Mesothelial cell of epicardium (in vitro differentiated cells): ENCODE data around the gene FTO. TPM values are rescaled to one million over a fixed set of nuclear protein-coding genes. Genes with fewer than 3 reads are reported as not detected.

Experiments used
- DNase-seq, 2 experiments: peaks; one replicate each; pipeline ENCODE4 v3.0.0; 2021; ENCODE audit warnings: low spot score in 2 of 2; ENCODE audit not compliant: unreplicated experiment in 2 of 2
- H3K27ac Mint-ChIP-seq: 2 replicates; pipeline ENCODE4 v1.8.0; 2021; ENCODE audit warnings: mixed read lengths
- H3K27me3 Mint-ChIP-seq: 2 replicates; pipeline ENCODE4 v1.8.0; 2021; ENCODE audit warnings: low read depth, mixed read lengths
- H3K36me3 Mint-ChIP-seq: 2 replicates; pipeline ENCODE4 v1.8.0; 2021; ENCODE audit warnings: mixed read lengths
- H3K4me1 Mint-ChIP-seq: 2 replicates; pipeline ENCODE4 v1.8.0; 2021; ENCODE audit warnings: mixed read lengths
- H3K4me3 Mint-ChIP-seq: 2 replicates; pipeline ENCODE4 v1.8.0; 2021; ENCODE audit warnings: mild to moderate bottlenecking, moderate library complexity, mixed read lengths
- H3K9me3 Mint-ChIP-seq: 2 replicates; pipeline ENCODE4 v1.8.0; 2021; ENCODE audit warnings: mixed read lengths
- CTCF ChIP-seq: fragments of 200-600 bp; sonication (generic); IDR thresholded peaks from one replicate; pipeline ENCODE4 v1.5.0; 2021; ENCODE audit warnings: antibody characterized with exemption; ENCODE audit not compliant: unreplicated experiment
- total RNA-seq: library from RNA; stranded (reverse); gene quantifications from 3 replicates; pipeline ENCODE4 v1.2.1, GENCODE V29; 2021

FTO gene
- total RNA-seq, 1 donor from 2014 or later, result 103 TPM

- H3K4me3 Mint-ChIP-seq, result no peak overlapping the region
- DNase-seq, result no peak
- no peaks in the 10 kb centered on the region for H3K9me3 Mint-ChIP-seq
- TF ChIP-seq CTCF, result no peak
- H3K27me3 Mint-ChIP-seq, result no peaks in the 10 kb centered on the region
- peaks cover 74% of the 10 kb centered on the region for H3K4me1 Mint-ChIP-seq
- H3K36me3 Mint-ChIP-seq, result no peaks in the 10 kb centered on the region
- peak overlapping the region; percentile 98 for H3K27ac Mint-ChIP-seq
Measured at GRCh38 chr16:53984936-53985335, 281.0 kb downstream of the FTO start.

GRCh38 chr16:53985861-53986260 lies 281.9 kb downstream of the FTO start:
- Mint-ChIP-seq H3K36me3 (no peaks in the 10 kb centered on the region), H3K4me1 (peaks cover 69% of the 10 kb centered on the region), H3K4me3 (peak overlapping the region; percentile 33), H3K27me3 (no peaks in the 10 kb centered on the region), H3K27ac (peak overlapping the region; percentile 98), H3K9me3 (no peaks in the 10 kb centered on the region)
- no peak for DNase-seq
- no peak for TF ChIP-seq CTCF

GRCh38 chr16:53986793-53987192 lies 282.8 kb downstream of the FTO start:
- no peak for DNase-seq
- Mint-ChIP-seq H3K27me3 (no peaks in the 10 kb centered on the region), H3K4me1 (peaks cover 78% of the 10 kb centered on the region), H3K36me3 (no peaks in the 10 kb centered on the region), H3K9me3 (no peaks in the 10 kb centered on the region), H3K27ac (peak overlapping the region; percentile 98), H3K4me3 (no peak overlapping the region)
- TF ChIP-seq CTCF, result no peak

GRCh38 chr16:53988136-53988535 lies 284.2 kb downstream of the FTO start:
- H3K27me3 Mint-ChIP-seq, result no peaks in the 10 kb centered on the region
- H3K36me3 Mint-ChIP-seq, result no peaks in the 10 kb centered on the region
- no peak for TF ChIP-seq CTCF
- H3K27ac Mint-ChIP-seq, result peak overlapping the region; percentile 50
- peaks cover 80% of the 10 kb centered on the region for H3K4me1 Mint-ChIP-seq
- H3K9me3 Mint-ChIP-seq, result no peaks in the 10 kb centered on the region
- no peak for DNase-seq
- no peak overlapping the region for H3K4me3 Mint-ChIP-seq

- H3K36me3 Mint-ChIP-seq, result no peaks in the 10 kb centered on the region
- peaks cover 79% of the 10 kb centered on the region for H3K4me1 Mint-ChIP-seq
- no peaks in the 10 kb centered on the region for H3K9me3 Mint-ChIP-seq
- no peaks in the 10 kb centered on the region for H3K27me3 Mint-ChIP-seq
- TF ChIP-seq CTCF, result no peak
- no peak overlapping the region for H3K4me3 Mint-ChIP-seq
- no peak for DNase-seq
- peak overlapping the region; percentile 34 for H3K27ac Mint-ChIP-seq
Measured at GRCh38 chr16:53989597-53989996, 285.6 kb downstream of the FTO start.

GRCh38 chr16:53991754-53992378 lies 287.9 kb downstream of the FTO start:
- H3K27me3 Mint-ChIP-seq, result no peaks in the 10 kb centered on the region
- DNase-seq, result no peak
- H3K4me3 Mint-ChIP-seq, result peak overlapping the region; percentile 13

More at GRCh38 chr16:53991754-53992378, 287.9 kb downstream of the FTO start:
- H3K27ac Mint-ChIP-seq, result peak overlapping the region; percentile 97
- no peaks in the 10 kb centered on the region for H3K36me3 Mint-ChIP-seq
- H3K4me1 Mint-ChIP-seq, result peaks cover 71% of the 10 kb centered on the region
- no peak for TF ChIP-seq CTCF
- H3K9me3 Mint-ChIP-seq, result no peaks in the 10 kb centered on the region
